Measurements from ENCODE around the gene PAK6.

Gene PAK6

DNA sequence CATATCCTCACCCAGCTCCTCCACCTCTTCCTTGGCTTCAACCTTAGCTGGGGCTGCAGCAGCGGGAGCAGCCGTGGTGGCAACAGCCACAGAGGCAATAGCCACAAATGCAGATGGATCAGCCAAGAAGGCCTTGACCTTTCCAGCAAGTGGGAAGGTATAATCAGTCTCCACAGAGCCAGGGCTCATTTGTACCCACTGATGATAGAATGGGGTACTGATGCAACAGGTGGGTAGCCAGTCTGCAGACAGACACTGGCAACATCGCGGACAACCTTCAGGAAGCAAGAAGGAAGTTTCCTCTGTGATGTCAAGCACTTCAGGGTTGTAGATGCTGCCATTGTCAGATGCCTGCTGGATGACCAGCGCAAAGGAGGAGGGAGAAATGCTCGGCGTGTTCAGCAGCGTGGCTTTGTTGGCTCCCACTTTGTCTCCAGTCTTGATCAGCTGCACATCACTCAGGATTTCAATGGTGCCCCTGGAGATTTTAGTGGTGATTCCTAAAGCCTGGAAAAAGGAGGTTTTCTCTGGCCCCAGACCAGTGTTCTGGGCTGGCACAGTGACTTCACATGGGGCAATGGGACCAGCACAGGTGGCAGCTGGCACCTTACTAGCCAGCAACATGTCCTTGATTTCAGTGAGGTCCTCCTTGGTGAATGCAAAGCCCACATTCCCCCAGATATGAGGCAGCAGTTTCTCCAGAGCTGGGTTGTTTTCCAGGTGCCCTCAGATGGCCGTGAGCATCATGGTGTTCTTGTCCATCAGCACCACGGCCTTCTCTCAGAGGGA is 73.7 kb downstream of the PAK6 start:
- no peak for DNase-seq

GRCh38 chr15:40313531-40314398 is 74.9 kb downstream of the PAK6 start:
- DNase-seq = peak; percentile 40

- DNase-seq = no peak
Observed at GRCh38 chr15:40314723-40315276, 75.9 kb downstream of the PAK6 start.

GRCh38 chr15:40316931-40317330 is 78.1 kb downstream of the PAK6 start:
- DNase-seq = no peak

DNA sequence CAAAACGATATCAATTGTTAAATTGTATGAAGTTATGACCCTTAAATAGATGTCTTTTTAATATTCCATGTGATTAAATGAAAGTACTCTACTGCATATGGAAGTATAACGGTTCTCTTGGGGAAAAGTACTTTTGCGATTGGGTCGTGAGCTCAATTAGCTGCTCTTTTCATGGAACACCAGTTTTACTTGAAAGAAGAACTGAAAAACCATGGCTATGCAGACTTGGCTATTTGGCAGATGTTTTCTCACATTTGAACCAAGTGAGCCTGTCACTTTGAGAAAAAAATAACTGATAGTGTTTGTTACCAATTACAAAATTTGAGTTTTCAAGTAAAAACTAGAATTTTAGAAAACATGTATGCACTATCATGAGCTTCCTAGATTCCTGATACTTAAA is 78.7 kb downstream of the PAK6 start:
- DNase-seq = no peak

- DNase-seq = no peak
Observed at GRCh38 chr15:40320409-40320808, 81.5 kb downstream of the PAK6 start.

DNA sequence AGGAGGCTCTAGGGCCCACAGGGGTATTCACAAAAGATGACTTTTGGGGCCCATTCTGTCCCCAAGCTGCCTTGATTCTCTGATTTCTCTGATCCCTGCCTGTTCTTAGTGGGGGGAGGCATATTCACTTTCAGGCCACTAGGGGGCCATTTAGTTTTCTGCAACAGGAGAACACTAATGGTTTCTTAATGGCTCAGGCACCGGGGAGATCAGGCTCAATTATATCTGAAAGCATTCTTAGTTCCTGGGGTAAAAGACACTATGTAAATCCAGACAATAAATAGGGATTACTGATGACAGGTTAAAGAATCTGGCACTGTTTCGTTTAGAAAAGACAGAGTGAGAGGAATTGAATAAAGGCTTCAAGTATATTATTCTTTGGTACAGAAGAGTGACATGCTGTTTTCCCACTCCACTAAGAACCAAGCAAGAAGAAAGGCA is 82.1 kb downstream of the PAK6 start:
- DNase-seq = no peak

- DNase-seq = no peak
Observed at GRCh38 chr15:40322531-40323238, 83.8 kb downstream of the PAK6 start.

DNA sequence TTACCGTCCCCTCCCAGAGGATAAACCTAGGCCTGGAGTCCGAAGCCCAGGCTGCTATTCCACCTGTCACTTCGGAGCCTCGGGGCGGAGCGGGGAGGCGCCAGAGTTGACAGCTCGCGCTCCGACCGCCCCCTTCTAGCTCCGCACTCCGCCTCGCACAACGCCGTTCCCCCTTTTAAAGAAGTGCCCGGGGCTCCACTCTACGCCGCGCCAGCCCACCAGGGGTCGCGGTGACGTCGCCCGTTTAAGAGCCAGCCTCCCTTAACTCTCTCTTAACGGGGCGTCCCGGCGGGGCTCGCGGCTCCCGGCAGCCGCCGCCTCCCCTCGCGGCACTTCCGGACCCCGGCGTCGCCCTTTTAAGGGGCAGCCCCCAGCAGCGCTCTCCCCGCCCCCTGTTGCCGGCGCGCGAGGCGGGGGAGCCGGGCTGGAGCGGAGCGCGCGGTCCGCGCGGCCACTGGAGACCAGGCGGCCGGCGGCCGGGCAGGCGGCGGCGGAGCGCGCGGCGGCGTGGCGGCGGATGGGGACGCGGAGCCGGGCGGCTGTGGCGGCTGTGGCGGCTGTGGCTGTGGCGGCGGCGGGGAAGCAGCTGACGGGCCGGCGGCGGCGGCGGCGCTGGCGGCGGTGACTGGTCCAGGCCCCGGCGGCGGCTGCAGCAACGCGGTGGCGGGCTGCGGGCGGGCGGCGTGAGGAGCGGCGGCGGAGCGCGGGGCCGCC is 84.5 kb downstream of the PAK6 start, which contains the start of gene INAFM2:
Gene INAFM2, plus strand, starts transcription at position 454 of the 714 bp plus-strand sequence. CDS start 364 bp downstream, outside the sequence.
- DNase-seq = peak; percentile 72

- DNase-seq = no peak
Observed at GRCh38 chr15:40323953-40324937, 85.4 kb downstream of the PAK6 start.

DNA sequence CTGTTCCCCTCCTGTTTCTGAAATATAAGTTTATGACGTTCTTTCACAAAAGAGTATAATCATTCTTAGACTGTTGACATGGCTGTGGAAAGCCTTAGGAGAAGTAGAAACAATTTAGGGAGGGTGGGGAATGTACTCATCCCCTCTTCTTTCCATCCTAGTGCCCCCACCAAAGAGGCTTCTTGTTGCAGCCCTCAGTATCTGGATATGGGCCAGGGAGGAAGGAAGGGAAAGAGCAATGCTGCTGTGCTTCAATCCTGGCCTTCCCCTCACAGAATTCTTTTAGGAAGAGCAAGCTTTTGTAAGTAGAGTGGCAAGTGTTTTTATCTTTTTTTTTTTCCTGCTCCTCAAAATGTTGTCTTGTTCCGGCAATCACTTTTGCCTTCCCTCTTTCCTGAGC is 86.3 kb downstream of the PAK6 start:
- DNase-seq = no peak

DNA sequence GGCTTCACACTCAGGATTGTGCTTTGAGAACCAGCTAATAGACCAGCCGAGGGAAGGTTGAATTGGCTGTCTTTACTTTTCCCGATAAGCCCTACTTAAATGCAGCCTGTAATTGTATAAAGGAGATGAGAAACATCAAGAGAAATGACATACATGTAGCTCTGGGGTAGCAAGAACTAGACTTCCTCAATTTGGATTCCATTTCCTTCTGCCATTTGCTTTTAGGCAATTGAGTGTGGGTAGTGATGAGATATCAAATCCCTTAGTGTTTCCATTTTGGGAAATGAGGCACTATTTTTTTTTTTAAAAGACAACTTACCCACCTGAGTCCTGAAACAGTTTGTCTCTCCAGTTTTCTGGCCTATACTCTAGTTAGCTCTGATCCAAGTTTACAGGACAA is 86.8 kb downstream of the PAK6 start:
- DNase-seq = no peak

Measured in NCI-H2107 (cell line).